GM23248 (cell line): ENCODE measurements around the gene TEX22.

Experiments
- EZH2 ChIP-seq: fragments of 200-600 bp; sonication (generic); IDR thresholded peaks from 2 replicates; pipeline ENCODE4 v1.6.1; 2018; ENCODE audit warnings: antibody characterized with exemption, mild to moderate bottlenecking; ENCODE audit not compliant: insufficient read depth, poor library complexity, severe bottlenecking
- EZH2phosphoT487 ChIP-seq: fragments of 200-600 bp; sonication (generic); IDR thresholded peaks from 2 replicates; pipeline ENCODE4 v1.6.1; 2018; ENCODE audit warnings: antibody characterized with exemption, moderate library complexity, mild to moderate bottlenecking, low read depth; ENCODE audit not compliant: insufficient read depth

- no peak for TF ChIP-seq EZH2
- TF ChIP-seq EZH2phosphoT487, result no peak
Measured at GRCh38 chr14:105455766-105456660, 57.7 kb downstream of the TEX22 start.
